H9 (cell line): ENCODE data around the gene OSBPL9. TPM values are rescaled to one million over a fixed set of nuclear protein-coding genes. Genes with fewer than 3 reads are reported as not detected.

ENCODE experiments used
- DNase-seq: peaks from one replicate; pipeline ENCODE4 v3.0.0-alpha.2; 2017
- H2AFZ ChIP-seq: one replicate; pipeline ENCODE4 v1.6.1; 2013; ENCODE audit warnings: mild to moderate bottlenecking, low read length, control low read depth, moderate library complexity
- H2AK5ac ChIP-seq: 2 replicates; pipeline ENCODE4 v1.6.1; 2013; ENCODE audit warnings: low read length, control low read depth, mixed read lengths; ENCODE audit not compliant: insufficient read length
- H2BK120ac ChIP-seq: one replicate; pipeline ENCODE4 v1.6.1; 2013; ENCODE audit warnings: low read depth, mild to moderate bottlenecking, low read length, control low read depth, inconsistent platforms; ENCODE audit not compliant: poor library complexity, severe bottlenecking
- H2BK12ac ChIP-seq: 2 replicates; pipeline ENCODE4 v1.6.1; 2013; ENCODE audit warnings: low read length, control low read depth, mixed read lengths, low read depth; ENCODE audit not compliant: insufficient read length
- H2BK15ac ChIP-seq: 2 replicates; pipeline ENCODE4 v1.6.1; 2013; ENCODE audit warnings: low read depth, low read length, control low read depth
- H2BK20ac ChIP-seq: one replicate; pipeline ENCODE4 v1.6.1; 2013; ENCODE audit warnings: low read depth, mild to moderate bottlenecking, low read length, control low read depth, inconsistent platforms; ENCODE audit not compliant: poor library complexity, severe bottlenecking
- H2BK5ac ChIP-seq: 2 replicates; pipeline ENCODE4 v1.6.1; 2013; ENCODE audit warnings: low read length, control low read depth, mixed read lengths; ENCODE audit not compliant: insufficient read length
- H3K14ac ChIP-seq: 2 replicates; pipeline ENCODE4 v1.6.1; 2013; ENCODE audit warnings: low read length, control low read depth; ENCODE audit not compliant: insufficient read depth
- H3K18ac ChIP-seq: 2 replicates; pipeline ENCODE4 v1.6.1; 2013; ENCODE audit warnings: low read depth, mild to moderate bottlenecking, mixed read lengths, low read length, control low read depth; ENCODE audit not compliant: insufficient read length
- H3K23ac ChIP-seq: 2 replicates; pipeline ENCODE4 v1.6.1; 2013; ENCODE audit warnings: low read length, control low read depth, mixed read lengths, low read depth; ENCODE audit not compliant: insufficient read length
- H3K23me2 ChIP-seq: 2 replicates; pipeline ENCODE4 v1.6.1; 2013; ENCODE audit warnings: low read depth, mild to moderate bottlenecking, mixed read lengths, low read length, control low read depth; ENCODE audit not compliant: insufficient read length, poor library complexity, severe bottlenecking
- H3K27ac ChIP-seq: 2 replicates; pipeline ENCODE4 v1.5.1; 2013; ENCODE audit warnings: low read length, control low read depth, mixed read lengths, low read depth; ENCODE audit not compliant: insufficient read length
- H3K27me3 ChIP-seq: 2 replicates; pipeline ENCODE4 v1.6.1; 2013; ENCODE audit warnings: low read length, control low read depth, inconsistent platforms; ENCODE audit not compliant: insufficient read depth
- H3K4ac ChIP-seq: 2 replicates; pipeline ENCODE4 v1.6.1; 2013; ENCODE audit warnings: low read depth, mild to moderate bottlenecking, control low read depth, inconsistent platforms, low read length, moderate library complexity
- H3K4me1 ChIP-seq: 2 replicates; pipeline ENCODE4 v1.6.1; 2013; ENCODE audit warnings: low read length, control low read depth, inconsistent platforms; ENCODE audit not compliant: insufficient read depth
- H3K4me2 ChIP-seq: 2 replicates; pipeline ENCODE4 v1.6.1; 2013; ENCODE audit warnings: low read length, control low read depth, mixed read lengths; ENCODE audit not compliant: insufficient read length, insufficient read depth
- H3K56ac ChIP-seq: 2 replicates; pipeline ENCODE4 v1.6.1; 2013; ENCODE audit warnings: low read depth, mild to moderate bottlenecking, mixed read lengths, low read length, control low read depth; ENCODE audit not compliant: insufficient read length
- H3K79me1 ChIP-seq: 2 replicates; pipeline ENCODE4 v1.6.1; 2013; ENCODE audit warnings: low read depth, mild to moderate bottlenecking, moderate library complexity, low read length, control low read depth, inconsistent platforms; ENCODE audit not compliant: insufficient read depth, poor library complexity, severe bottlenecking
- H3K79me2 ChIP-seq: 2 replicates; pipeline ENCODE4 v1.6.1; 2013; ENCODE audit warnings: low read length, control low read depth, inconsistent platforms; ENCODE audit not compliant: insufficient read depth
- H3K9ac ChIP-seq: 2 replicates; pipeline ENCODE4 v1.6.1; 2013; ENCODE audit warnings: low read length, control low read depth, mixed read lengths; ENCODE audit not compliant: insufficient read length; ENCODE audit errors: extremely low read depth
- H3K9me3 ChIP-seq: one replicate; pipeline ENCODE4 v1.6.1; 2013; ENCODE audit warnings: low read depth, low read length, inconsistent platforms; ENCODE audit not compliant: control insufficient read depth
- H3T11ph ChIP-seq: one replicate; pipeline ENCODE4 v1.6.1; 2013; ENCODE audit warnings: mild to moderate bottlenecking, low read length, control low read depth, inconsistent platforms
- H4K20me1 ChIP-seq: one replicate; pipeline ENCODE4 v1.6.1; 2013; ENCODE audit not compliant: control insufficient read depth, insufficient read length, insufficient read depth
- H4K5ac ChIP-seq: 2 replicates; pipeline ENCODE4 v1.6.1; 2013; ENCODE audit warnings: low read depth, mild to moderate bottlenecking, mixed read lengths, low read length, control low read depth; ENCODE audit not compliant: insufficient read length
- H4K8ac ChIP-seq: replicated peaks from 2 replicates; pipeline ENCODE4 v1.6.1; 2013; ENCODE audit warnings: low read length, control low read depth, mixed read lengths, low read depth; ENCODE audit not compliant: insufficient read length
- H4K91ac ChIP-seq: 2 replicates; pipeline ENCODE4 v1.6.1; 2013; ENCODE audit warnings: low read depth, mild to moderate bottlenecking, moderate library complexity, mixed read lengths, low read length, control low read depth; ENCODE audit not compliant: insufficient read length
- H3K27ac Mint-ChIP-seq, 3 experiments: 2 replicates in 2 of 3; 3 replicates in 1 of 3; pipeline ENCODE4 v1.8.0; 2020 to 2021; ENCODE audit warnings: mixed read lengths in 3 of 3, mild to moderate bottlenecking in 1 of 3, moderate library complexity in 1 of 3
- H3K27me3 Mint-ChIP-seq: 2 replicates; pipeline ENCODE4 v1.8.0; 2021; ENCODE audit warnings: low read depth, mild to moderate bottlenecking, moderate library complexity, mixed read lengths
- H3K36me3 Mint-ChIP-seq, 3 experiments: 2 replicates in 2 of 3; 3 replicates in 1 of 3; pipeline ENCODE4 v1.8.0; 2020 to 2021; ENCODE audit warnings: low read depth in 3 of 3, mixed read lengths in 3 of 3; ENCODE audit not compliant: insufficient read depth in 1 of 3
- H3K4me1 Mint-ChIP-seq, 2 experiments: 2 replicates each; pipeline ENCODE4 v1.8.0; 2020; ENCODE audit warnings: mixed read lengths in 2 of 2
- H3K4me3 Mint-ChIP-seq, 2 experiments: 2 replicates in 1 of 2; 3 replicates in 1 of 2; pipeline ENCODE4 v1.8.0; 2020 to 2021; ENCODE audit warnings: mild to moderate bottlenecking in 2 of 2, mixed read lengths in 2 of 2, moderate library complexity in 1 of 2
- H3K9me3 Mint-ChIP-seq, 2 experiments: 2 replicates in 1 of 2; 3 replicates in 1 of 2; pipeline ENCODE4 v1.8.0; 2020; ENCODE audit warnings: mild to moderate bottlenecking in 2 of 2, mixed read lengths in 2 of 2, moderate library complexity in 1 of 2
- CTCF ChIP-seq: fragments of 200-600 bp; sonication (generic); conservative IDR thresholded peaks from 3 replicates; pipeline ENCODE4 v1.8.0; 2021; ENCODE audit warnings: antibody characterized with exemption, mild to moderate bottlenecking
- WGBS: extraction: QIAGEN DNeasy Blood & Tissue Kit; methylation state at CpG from one replicate; pipeline ENCODE4 v1.1.7; 2013; ENCODE audit warnings: missing lambda C conversion rate, low lambda C conversion rate, mixed read lengths; ENCODE audit not compliant: insufficient read length; ENCODE audit errors: extremely low coverage; 5-methylcytosine and 5-hydroxymethylcytosine counted together
- total RNA-seq: library from RNA; stranded (reverse); gene quantifications from 2 replicates; pipeline ENCODE4 v1.2.1, GENCODE V29; 2021

The OSBPL9 gene
- total RNA-seq, 1 experiment from 2014 or later, result 76.7 TPM

GRCh38 chr1:51618715-51619114 lies 1.8 kb downstream of the OSBPL9 start:
- H3K4me1 Mint-ChIP-seq, result peaks cover 18 to 23% of the 10 kb centered on the region in 2 experiments
- H3K4me2 ChIP-seq, result no peak overlapping the region

More at GRCh38 chr1:51618715-51619114, 1.8 kb downstream of the OSBPL9 start:
- no peak for DNase-seq
- Mint-ChIP-seq H3K36me3 (no peaks in the 10 kb centered on the region), H3K27ac (no peak overlapping the region), H3K27me3 (no peaks in the 10 kb centered on the region), H3K4me3 (no peak overlapping the region), H3K9me3 (no peaks in the 10 kb centered on the region)
- H3K27ac ChIP-seq, result no peak overlapping the region
- H3K9ac ChIP-seq, result no peak overlapping the region
- no peak overlapping the region for H2AK5ac ChIP-seq
- no peak overlapping the region for H3T11ph ChIP-seq
- no peak overlapping the region for H4K5ac ChIP-seq
- no peak overlapping the region for H3K4ac ChIP-seq
- H3K9me3 ChIP-seq, result no peaks in the 10 kb centered on the region
- no peak overlapping the region for H3K14ac ChIP-seq
- H3K79me1 ChIP-seq, result no peaks in the 10 kb centered on the region
- no peaks in the 10 kb centered on the region for H4K20me1 ChIP-seq
- WGBS, result no CpG with 5 or more reads among the region's 1 CpG
- no peak overlapping the region for H2BK20ac ChIP-seq
- H2AFZ ChIP-seq, result no peak overlapping the region
- no peaks in the 10 kb centered on the region; the same call in 1 of the 2 replicates for H3K4me1 ChIP-seq
- H2BK5ac ChIP-seq, result no peak overlapping the region
- H3K23me2 ChIP-seq, result peaks cover 7% of the 10 kb centered on the region
- H3K27me3 ChIP-seq, result no peaks in the 10 kb centered on the region
- H4K91ac ChIP-seq, result no peak overlapping the region
- no peak overlapping the region for H2BK15ac ChIP-seq
- H2BK120ac ChIP-seq, result no peak overlapping the region
- no peak overlapping the region for H4K8ac ChIP-seq
- no peak overlapping the region for H3K23ac ChIP-seq
- H2BK12ac ChIP-seq, result no peak overlapping the region
- no peak for TF ChIP-seq CTCF
- no peaks in the 10 kb centered on the region; the same call in 1 of the 2 replicates for H3K79me2 ChIP-seq
- H3K18ac ChIP-seq, result no peak overlapping the region
- H3K56ac ChIP-seq, result no peak overlapping the region
